ENCODE data around the gene SGIP1.

Gene SGIP1, protein sequence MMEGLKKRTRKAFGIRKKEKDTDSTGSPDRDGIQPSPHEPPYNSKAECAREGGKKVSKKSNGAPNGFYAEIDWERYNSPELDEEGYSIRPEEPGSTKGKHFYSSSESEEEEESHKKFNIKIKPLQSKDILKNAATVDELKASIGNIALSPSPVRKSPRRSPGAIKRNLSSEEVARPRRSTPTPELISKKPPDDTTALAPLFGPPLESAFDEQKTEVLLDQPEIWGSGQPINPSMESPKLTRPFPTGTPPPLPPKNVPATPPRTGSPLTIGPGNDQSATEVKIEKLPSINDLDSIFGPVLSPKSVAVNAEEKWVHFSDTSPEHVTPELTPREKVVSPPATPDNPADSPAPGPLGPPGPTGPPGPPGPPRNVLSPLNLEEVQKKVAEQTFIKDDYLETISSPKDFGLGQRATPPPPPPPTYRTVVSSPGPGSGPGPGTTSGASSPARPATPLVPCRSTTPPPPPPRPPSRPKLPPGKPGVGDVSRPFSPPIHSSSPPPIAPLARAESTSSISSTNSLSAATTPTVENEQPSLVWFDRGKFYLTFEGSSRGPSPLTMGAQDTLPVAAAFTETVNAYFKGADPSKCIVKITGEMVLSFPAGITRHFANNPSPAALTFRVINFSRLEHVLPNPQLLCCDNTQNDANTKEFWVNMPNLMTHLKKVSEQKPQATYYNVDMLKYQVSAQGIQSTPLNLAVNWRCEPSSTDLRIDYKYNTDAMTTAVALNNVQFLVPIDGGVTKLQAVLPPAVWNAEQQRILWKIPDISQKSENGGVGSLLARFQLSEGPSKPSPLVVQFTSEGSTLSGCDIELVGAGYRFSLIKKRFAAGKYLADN
- 0 reads per million in 2 donors for total RNA-seq

DNA sequence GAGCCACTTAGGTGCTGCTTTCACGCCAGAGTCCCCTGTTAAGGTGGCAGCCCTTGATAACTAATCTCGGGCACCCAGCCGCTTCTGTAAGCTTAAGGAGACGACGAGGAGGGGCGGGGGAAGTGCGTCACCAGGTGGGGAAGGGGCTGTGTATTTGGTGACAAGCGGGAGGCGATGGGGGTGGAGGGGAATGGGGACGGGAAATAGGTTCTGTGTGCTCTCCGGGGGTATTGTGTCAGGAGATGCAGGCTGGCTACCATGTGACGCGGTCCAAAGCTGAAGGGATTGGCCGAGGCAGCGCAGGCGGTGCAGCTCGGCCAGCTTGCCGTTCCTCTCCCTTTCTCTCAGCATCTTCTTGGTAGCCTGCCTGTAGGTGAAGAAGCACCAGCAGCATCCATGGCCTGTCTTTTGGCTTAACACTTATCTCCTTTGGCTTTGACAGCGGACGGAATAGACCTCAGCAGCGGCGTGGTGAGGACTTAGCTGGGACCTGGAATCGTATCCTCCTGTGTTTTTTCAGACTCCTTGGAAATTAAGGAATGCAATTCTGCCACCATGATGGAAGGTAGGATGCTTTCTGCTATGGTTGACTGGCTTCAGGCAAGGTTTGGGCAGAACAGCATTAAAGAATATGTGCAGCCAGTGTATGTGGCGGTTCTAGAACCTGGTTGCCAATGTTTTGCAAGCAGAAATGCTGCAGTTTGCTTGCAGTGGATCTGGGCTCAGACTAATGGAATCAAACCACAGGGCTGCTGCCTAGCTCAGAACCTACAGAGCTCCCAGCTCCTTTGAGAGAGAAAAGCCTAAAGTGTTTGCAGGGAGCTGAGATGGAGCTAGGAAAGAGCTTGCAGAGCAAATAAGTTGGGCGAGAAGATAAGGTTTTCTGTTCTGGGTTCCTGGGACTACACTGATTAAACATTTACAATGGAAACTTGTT is at the start of gene SGIP1:
TSS of gene SGIP1 (plus strand) at position 350 of the 937 bp plus-strand sequence. CDS start at position 556, 206 bp downstream.
- DNase-seq = no peak

- no peak for DNase-seq
These were observed 44.8 kb upstream of the SGIP1 start for GRCh38 chr1:66489151-66489550.

DNA sequence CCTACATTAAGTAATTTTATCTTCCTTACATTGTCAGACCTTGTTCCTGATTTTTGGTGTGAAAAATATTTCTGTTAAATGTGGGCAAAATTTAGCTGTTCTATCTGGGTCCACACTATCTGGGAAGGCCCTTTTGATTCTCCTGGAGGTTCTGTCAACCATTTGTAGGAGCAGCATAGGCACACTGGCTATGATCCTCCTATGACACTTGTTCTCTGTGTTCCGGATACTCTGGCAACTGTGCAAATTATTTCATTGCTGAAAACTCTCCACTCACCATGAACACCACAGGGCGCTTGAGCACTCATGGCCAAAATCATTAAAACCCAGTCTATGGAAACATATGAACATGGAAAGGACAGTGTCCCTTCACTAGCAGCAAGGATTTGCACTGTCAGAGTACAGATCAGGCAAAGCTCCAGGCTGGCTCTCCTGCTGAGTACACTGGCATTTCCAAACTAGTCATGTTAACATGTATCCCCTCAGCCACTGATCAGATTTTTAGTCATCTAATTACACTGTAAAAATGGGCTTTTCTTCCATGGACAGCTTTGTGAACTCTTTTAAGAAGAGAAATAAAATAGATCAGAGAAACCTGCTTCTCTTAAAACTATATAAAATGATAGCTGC is 43.9 kb upstream of the SGIP1 start:
- DNase-seq = no peak

GRCh38 chr1:66490816-66491215 is 43.1 kb upstream of the SGIP1 start:
- DNase-seq = no peak

- DNase-seq = no peak
These were observed 41.5 kb upstream of the SGIP1 start for GRCh38 chr1:66492424-66492823.

GRCh38 chr1:66493731-66494130 is 40.2 kb upstream of the SGIP1 start:
- no peak for DNase-seq

DNA sequence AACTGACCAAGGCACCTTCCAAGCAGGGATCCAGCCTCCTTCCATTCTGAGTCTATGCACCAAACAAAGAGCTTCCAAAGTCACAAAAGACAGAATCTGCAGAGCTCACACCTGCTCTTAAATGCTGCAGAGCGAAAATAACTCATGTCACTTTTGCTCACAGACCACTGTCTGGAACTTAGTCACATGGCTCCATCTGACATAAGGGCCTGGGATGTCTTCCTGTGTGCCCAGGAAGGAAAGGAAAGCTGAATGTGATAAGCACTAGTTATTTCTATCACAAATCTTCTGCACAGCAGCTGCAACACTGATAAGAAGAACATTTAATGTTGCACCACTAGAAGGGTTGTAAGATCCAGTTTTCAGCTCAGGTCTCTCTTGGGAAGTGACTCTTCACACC is 39.5 kb upstream of the SGIP1 start:
- DNase-seq = no peak

- no peak for DNase-seq
These were observed 38.5 kb upstream of the SGIP1 start for GRCh38 chr1:66495495-66495894.

DNA sequence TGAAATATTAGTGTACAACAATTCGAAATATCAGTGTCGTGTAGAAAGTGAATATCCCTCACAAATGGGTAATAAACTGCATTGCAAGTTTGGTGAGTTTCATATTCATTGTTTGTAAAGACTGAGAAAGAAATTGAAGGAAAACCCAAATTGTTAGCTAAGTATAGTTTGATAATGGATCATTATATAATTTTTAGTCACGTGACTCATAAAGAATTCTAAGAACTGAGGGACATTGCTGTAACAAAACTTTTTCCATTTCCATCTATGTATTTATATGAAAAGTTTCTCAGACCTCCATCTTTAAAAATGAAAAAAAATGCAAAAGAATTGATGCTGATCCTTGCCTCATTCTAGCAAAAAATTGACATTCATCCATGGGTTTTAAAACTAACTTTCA is 36.0 kb upstream of the SGIP1 start:
- no peak for DNase-seq

DNA sequence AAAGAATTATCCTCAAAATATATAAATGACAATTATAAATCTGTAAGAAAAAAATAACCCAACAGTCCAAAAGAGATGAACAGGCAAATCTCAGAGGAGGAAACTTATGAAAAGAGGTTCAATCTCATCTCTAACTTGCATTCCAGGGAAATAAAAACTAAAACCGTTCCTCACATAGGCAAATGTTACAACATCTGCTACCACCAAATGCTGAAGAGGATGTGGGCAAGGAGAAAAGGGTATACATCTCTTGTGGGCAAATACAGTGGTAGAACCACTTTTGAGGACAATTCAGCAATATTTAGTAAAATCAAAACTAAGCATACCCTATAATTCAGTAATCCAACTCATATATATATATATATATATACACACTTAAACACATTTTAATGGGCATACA is 33.7 kb upstream of the SGIP1 start:
- peak in 1 of 5 experiments; percentile 10 for DNase-seq

DNA sequence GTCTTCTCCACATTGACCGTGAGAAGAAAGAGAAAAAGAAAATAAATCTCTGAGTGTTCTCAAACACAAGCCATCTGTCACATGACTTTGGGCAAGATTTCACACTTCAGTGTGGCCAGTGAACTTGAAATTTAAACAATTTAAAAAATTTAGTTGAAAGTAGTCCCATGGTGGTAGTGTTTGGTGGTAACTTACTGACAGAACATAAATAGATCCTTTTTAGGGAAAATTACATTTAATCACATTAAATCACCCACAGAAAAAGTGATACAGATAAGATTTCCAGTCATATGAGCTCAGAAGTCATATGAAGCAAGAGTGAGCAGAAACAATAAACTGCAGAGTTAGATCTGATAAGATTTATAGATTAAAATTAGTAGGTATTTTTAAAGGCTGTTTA is 31.9 kb upstream of the SGIP1 start:
- no peak for DNase-seq

DNA sequence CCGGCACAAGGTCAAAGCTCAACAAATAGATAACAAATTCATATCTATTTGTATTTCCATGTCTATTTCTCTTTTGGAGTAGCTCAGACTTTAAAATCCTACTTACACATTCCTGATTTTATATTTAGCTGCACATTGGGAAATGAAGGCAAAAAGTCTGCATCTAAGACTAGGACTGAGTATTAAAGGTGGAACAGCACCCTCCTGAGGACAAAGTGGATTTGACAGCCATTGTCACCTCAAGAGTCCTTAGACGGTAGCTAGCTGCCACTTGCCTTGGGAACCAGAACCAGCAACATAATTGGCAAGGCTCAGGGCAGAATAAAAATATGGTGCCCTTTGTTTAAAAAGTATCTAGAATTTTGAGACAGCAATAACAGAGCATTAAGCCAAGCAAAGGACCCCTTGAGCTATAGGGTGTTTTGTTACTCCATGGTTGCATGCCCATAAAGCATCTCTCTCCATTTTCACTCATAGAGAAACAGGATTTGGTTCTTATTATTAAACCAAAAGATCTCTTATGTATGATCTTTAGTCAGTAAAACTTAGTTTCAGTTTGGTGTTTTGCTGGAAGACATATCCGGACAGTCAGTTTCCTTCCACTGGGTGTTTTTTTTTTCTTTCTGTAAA is 30.0 kb upstream of the SGIP1 start:
- DNase-seq = peak in 2 of 5 experiments; percentile 5 to 44

- DNase-seq = no peak
These were observed 28.1 kb upstream of the SGIP1 start for GRCh38 chr1:66505671-66506392.

GRCh38 chr1:66506393-66506687 is 27.6 kb upstream of the SGIP1 start:
- DNase-seq = no peak

DNA sequence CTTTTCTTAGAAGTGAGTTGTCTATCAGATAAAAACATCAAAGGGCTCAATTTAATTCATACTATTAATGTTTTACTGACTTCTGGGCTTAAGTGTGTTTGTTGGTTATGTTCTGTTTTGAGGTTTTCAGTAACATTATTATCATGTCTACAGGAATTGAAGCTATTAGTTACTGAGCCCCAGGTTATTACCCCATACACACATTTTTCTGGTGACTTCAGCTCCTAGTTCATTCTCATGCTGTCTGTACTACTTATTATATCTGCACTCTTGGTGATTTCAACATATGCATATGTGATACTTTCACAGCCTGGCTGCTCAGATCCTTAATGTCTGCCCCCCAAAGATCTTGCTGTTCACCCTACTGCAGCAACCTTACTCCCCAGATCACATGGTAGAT is 27.0 kb upstream of the SGIP1 start:
- DNase-seq = no peak

DNA sequence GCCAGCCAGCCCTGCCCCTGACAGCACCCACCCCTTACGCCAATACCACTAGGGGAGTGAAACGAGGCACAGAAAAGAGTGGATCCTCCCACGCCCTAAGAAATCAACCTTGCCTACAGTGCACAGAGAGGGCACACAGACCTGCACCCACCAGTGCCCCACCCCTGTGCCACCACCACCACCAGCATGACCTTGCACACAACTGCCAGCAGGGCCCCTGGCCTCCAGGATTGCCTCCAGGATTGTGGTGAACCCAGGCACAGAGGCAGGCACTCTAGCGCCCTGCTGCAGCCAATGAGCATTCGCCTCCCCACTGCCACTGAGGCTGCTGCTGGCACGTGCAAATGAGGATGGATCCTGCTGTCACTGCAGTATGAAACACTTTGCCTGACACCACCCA is 23.5 kb upstream of the SGIP1 start:
- DNase-seq = no peak

- no peak for DNase-seq
These were observed 22.8 kb upstream of the SGIP1 start for GRCh38 chr1:66511118-66511517.

- no peak for DNase-seq
These were observed 16.0 kb upstream of the SGIP1 start for GRCh38 chr1:66517959-66518358.

GRCh38 chr1:66518654-66519053 is 15.3 kb upstream of the SGIP1 start:
- DNase-seq = no peak

- DNase-seq = no peak
These were observed 14.0 kb upstream of the SGIP1 start for GRCh38 chr1:66519992-66520391.

DNA sequence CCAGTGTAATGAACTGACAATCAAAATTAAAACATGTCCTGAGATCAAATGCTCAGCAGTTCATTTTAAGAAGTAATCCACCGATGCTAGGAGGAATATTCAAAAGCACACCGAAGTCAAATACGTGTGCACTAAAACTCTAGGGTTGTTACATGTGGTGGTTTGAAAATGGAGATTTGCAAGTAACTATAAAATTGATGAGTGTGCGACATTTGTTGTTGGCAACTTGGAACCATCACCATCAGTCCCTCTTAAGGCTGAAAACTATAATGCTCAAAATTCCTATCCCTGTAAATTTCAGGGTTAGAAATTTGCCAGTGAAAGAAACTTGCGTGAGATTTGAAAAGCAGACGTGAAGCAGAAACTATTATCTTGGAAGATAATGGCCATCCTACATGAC is 13.3 kb upstream of the SGIP1 start:
- no peak for DNase-seq
